NCI-H446 (cell line): ENCODE measurements around the gene SPATA45.

Source experiments
- DNase-seq, 2 experiments: peaks; one replicate each; lab custom pipeline; 2025; lab: John Stamatoyannopoulos, UW

SPATA45 gene

GRCh38 chr1:212780759-212781158 lies 66.7 kb downstream of the SPATA45 start:
- DNase-seq = no peak
